RKO (cell line): ENCODE measurements around the gene ZCCHC10.
"Not testable (repeated sequence)": the region's sequence is repeated elsewhere in the genome, so short reads cannot be mapped to it uniquely, and the experiment has no call there.

Experiments
- DNase-seq: peaks from one replicate; pipeline ENCODE4 v3.0.0-alpha.2; 2016; ENCODE audit warnings: low spot score

The ZCCHC10 gene

DNA sequence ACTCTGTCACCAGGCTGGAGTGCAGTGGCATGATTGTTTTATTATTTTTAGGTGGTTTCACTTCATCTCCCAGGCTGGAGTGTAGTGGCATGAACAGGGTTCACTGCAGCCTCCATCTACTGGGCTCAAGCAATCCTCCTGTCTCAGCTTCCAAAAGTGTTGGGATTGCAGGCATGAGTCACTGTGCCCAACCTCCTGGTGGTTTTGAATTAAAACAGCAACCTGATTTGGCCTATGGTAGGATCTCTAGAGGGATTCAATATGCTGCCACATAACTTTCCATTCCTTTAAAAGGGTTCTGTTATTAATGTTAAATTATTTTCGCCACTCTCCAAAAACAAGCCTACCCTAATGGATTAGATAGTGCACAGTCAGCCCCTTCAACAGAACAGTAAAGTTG lies 15.6 kb upstream of the ZCCHC10 start:
- peak; percentile 57 for DNase-seq

DNA sequence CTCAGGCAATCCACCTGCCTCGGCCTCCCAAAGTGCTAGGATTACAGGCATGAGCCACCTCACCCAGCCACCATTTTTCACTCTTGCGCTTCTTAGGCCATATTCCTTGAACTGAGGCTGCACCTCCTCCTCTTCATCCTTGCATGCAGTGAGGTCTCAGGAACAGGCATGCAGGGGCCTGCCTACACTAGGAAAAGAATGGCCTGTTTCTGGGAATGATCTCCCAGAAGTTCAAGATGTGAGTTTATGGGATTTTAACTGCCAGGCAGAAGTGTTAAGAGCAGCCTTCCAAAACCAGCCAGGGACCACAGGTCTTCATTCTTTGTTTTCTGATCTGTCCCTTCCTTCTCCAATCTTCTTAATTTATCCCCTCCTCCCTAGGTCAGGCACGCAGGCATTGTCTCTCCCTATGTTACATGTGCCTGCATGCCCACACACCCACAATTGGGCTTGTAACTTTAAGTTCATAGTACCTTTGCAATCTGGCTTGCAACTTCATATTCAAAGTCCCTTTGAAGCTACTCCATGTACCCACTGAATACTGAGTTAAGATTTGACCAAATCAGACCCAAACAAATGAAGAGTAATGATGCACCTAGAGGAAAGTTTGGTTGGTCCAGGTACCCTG lies 14.9 kb upstream of the ZCCHC10 start:
- no peak for DNase-seq

DNA sequence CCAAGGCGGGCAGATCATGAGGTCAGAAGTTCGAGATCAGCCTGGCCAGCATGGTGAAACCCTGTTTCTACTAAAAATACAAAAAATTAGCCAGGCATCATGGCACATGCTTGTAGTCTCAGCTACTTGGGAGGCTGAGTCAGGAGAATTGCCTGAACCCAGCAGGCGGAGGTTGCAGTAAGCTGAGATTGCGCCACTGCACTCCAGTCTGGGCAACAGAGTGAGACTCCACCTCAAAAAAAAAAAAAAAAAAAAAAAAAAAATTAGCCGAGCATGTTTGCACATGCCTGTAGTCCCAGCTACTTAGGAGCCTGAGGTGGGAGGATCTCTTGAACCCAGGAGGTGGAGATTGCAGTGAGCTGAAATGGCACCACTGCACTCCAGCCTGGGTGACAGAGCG lies 10.3 kb upstream of the ZCCHC10 start:
- not testable (repeated sequence) for DNase-seq

DNA sequence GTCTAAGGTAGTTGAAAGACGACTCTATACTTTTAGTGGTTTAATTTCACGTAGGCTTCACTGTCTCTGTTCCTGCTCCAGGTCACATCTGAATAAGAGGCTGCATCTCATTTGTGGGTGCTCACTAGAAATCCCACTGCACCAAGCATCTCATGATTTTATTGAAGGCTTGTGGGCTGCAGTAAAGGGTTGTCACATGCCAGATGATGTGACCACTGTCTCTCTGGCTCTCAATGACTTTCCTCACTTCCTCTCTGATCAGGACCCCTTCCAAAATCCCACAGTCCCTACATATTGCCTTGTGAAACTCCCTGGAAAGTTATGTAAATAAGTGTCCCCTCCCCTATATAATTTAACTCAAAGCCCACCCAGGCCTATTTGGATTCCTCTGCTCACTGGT lies 8.9 kb upstream of the ZCCHC10 start:
- no peak for DNase-seq

DNA sequence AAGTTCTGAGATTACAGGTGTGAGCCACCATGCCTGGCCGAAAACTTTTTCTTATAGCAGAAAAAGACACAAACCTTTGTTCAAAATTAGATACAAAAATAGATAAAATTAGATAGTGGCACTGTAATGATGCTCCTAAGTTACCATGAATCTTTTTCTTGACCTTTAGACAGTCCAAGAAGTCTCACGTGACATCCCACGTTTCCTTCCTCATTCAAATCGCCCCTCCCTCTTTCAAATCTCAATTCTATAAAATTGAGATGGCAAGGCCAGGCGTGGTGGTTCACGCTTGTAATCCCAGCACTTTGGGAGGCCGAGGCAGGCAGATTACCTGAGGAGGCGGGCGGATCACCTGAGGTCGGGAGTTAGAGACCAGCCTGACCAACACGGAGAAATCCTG lies 7.7 kb upstream of the ZCCHC10 start:
- no peak for DNase-seq

DNA sequence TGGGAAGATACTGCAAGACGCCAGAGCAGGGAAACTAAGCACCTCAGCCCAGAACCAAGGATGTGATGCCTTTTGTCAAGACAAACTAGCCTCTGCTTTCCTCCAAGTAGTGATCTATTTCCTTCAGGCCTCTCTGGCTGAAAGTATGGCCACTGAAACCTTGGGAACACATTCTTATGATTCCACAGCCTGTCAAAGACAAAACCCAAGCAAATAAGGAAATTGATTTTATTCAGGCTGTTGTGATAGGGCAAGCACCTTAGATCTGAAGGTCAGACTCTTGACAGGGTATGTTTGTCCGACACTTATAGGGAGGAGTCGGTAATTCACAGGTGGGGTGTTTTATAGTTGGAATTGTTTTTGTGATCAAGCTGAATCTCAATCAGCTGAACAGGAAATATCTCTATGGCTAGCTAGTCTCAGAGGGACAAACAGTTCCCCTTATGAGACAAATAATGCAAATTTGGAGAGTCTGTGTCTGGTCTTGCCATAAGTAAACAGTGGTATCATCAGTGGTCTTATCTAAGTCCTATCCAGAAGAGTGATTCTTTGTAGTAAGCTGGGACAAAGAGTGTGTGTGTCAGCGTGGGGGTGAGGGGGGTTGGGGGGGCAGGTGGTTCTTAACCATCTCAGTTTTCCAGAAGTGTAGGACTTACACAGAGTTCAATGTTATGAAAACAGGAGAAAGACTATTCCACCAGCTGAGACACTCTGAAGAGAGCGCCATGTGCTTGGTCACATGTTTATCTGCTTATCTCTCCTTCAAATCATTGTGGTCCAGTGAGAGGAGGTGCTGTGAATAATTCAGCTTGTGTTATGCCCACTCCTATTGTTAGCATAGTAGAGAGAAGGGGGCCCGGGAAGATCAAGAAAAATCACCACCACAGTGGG lies 6.7 kb upstream of the ZCCHC10 start:
- DNase-seq = no peak

DNA sequence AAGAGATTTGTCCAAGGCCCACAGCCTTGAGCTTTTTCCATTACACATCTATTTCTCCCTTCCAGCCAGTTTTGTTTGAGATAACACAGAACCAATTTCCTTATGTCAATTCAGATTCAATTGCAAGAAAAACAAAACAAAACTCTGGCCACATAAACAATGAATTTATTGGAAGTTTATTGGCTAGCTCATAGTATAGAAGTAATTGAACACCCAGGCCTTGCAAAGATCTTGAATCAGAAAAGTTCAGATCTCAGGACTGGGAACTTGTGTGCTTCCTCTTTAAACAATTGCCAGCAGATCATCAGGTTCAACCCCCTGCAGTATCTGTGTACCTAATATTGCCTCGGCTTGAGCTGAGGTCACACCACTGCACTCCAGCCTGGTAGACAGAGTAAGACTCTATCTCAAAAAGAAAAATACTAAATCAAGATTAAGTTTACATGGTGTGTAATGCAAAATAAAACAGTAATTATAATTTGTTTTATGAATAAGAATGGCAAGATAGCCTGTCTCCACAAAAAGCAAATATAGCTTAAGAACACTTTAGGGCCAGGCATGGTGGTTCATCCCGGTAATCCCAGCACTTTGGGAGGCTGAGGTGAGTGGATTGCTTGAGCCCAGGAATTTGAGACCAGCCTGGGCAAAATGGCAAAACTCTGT lies 4.1 kb upstream of the ZCCHC10 start:
- DNase-seq = no peak

DNA sequence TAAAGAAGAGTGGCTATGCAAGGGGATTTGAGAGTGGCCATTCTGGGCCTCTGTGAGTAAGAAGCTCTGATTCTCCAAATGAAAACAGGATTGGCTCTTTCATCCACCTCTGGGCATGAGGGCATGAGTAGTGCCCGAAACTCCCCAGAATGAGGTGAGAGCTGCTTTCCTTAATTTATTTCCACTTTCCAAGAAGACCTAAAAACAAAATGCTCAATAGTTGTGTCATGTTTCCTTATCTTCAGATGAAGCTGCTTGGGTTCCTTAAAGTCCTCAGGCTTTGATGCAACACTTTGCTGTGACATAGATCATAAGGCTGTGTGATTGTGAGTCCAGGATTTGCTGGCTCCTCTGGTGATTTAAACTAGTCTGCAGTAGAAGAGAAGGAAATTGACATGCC lies 3.1 kb upstream of the ZCCHC10 start:
- no peak for DNase-seq

DNA sequence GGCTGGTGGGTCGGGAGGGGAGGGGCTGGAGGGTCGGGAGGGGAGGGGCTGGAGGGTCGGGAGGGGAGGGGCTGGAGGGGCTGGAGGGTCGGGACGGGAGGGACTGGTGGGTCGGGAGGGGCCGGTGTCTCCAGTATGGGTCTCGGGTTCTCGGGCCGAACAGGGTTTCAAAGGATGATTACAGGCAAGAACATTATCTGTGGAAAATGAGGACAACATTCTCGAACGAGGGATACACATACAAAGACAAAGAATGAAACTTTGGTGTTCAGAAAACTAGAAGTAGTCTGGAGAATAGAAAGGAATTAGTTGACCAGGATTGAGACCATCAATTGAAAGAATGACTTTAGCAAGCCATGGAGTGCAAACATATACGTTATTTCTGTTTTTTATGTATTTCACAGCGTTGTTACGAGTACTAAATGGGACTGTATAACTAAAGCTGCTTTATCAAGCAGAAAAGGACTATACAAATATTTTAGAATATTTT lies 360 bp upstream of the ZCCHC10 start:
- DNase-seq = no peak

DNA sequence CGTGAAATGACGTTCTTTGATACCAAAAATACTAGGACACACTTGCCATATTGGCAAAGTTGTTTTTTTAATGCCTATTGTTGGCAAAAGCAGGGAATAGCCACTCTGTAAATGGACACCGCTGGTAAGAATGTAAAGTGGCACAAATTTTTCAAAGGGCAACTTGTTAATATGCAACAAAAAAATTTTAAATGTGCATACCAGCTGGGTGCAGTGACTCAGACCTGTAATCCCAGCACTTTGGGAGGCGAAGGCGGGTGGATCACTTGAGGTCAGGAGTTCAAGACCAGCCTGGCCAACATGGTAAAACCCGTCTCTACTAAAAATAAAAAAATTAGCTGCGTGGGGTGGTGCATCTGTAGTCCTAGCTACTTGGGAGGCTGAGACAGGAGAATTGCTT lies 6.9 kb downstream of the ZCCHC10 start:
- DNase-seq = not testable (repeated sequence)

DNA sequence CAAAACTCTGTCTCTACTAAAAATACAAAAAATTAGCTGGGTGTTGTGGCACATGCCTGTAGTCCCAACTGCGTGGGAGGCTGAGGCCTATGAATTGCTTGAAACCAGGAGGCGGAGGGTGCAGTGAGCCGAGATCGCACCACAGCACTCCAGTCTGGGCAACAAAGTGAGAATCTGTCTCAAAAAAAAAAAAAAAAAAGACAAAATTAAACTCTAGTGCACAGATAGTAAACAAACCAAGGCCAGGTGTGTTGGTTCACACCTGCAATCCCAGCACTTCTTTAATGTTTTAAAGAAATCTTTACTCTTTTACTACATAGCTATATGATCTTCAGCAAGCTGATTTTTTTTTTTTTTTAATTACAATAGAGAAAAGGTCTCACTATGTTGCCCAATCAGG lies 8.4 kb downstream of the ZCCHC10 start:
- DNase-seq = no peak

DNA sequence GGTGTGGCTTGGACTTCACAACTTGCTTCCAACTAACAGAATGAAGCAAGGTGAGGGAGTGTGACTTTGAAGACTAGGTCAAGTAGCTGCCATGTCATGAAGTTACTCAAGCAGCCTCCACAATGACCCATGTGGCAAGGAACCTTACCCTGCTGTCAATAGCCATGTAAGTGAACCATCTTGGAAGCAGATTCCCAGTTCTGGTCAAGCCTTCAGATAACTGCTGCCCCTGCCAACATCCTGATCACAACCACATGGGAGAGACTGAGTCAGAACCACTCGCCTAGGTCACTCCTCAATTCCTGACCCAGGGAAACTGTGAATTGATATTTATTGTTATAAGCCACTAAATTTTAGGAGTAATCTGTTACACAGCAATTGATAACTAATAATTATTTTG lies 10.9 kb downstream of the ZCCHC10 start:
- no peak for DNase-seq

DNA sequence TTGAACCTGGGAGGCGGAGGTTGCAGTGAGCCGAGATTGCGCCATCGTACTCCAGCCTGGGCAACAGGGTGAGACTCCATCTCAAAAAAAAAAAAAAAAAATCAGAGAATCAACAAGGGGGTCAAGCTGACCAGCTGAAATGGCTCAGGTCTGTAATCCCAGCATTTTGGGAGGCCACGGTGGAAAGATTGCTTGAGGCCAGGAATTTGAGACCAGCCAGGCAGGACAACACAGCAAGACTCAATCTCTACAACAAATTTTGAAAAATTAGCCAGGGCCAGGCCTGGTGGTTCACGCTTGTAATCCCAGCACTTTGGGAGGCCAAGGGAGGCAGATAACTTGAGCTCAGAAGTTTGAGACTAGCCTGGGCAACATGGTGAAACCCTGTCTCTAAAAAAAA lies 17.9 kb downstream of the ZCCHC10 start:
- DNase-seq = not testable (repeated sequence)

DNA sequence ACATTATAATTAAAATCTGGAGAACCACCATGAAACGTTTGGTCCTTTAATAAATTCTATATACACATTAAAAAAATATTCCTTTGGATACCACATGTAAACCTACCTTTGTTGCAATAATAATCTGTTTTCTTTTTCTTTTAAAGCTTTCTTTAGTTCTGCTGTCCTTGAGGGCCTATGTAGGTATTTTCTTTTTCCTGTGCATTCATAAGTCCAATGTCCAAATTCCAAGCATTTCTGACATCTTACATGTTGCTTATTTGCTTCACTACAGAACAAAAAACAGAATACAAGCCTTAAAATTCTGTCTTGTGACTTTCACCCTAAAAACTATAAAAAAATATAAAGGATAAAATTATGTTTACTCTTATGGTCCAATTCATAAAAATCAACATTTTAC lies 19.7 kb downstream of the ZCCHC10 start:
- no peak for DNase-seq

DNA sequence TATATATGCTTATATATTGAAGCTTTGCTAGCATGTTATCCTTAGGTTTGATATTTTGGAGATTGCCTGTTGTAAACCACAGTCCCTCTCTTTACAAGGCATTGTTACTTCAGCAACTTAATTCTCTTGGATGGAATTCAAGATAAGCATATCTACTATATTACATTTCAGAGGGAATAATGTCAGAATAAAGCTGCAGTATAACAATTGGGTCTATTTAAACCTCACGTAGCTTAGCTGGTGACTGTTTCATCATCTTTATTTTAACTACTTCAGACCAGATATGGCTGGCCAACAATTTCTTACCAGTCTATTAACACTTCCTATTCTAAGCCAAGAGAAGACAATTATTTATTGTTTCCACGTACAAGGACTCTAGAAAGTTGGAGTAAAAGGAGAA lies 27.1 kb downstream of the ZCCHC10 start:
- DNase-seq = no peak

DNA sequence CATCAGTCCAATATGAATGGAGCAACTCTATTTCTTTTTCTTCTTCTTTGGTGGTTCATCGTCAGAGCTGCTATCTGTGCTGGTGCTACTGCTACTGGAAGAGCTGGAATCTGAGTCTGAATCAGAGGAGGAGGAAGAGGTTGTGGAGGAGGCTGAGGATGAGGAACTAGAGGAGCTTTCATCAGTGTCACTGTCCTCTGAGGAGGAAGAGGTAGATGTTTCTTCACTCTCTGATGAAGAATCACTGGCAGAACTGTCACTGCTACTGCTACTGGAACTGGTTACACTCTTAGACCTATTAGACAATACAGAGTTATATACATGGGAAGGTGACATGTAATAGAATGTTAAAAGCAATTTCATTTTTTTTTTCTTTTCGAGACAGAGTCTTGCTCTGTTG lies 27.8 kb downstream of the ZCCHC10 start:
- no peak for DNase-seq

DNA sequence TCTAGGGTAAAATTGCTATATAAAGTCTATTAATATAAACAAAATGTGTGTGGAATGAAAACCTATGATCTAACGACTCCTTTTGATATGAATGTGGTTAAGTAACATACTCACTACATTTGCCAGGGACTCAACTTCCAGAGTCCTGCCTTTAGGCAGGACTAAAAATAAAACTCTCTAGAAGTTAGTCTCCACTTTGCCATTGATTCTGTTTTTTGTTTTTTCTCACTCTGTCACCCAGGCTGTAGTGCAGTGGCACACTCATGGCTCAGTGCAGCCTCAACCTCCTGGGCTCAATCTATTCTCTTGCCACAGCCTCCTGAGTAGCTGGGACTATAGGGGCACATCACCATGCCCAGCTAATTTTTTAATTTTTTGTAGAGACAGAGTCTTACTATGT lies 30.0 kb downstream of the ZCCHC10 start:
- no peak for DNase-seq

DNA sequence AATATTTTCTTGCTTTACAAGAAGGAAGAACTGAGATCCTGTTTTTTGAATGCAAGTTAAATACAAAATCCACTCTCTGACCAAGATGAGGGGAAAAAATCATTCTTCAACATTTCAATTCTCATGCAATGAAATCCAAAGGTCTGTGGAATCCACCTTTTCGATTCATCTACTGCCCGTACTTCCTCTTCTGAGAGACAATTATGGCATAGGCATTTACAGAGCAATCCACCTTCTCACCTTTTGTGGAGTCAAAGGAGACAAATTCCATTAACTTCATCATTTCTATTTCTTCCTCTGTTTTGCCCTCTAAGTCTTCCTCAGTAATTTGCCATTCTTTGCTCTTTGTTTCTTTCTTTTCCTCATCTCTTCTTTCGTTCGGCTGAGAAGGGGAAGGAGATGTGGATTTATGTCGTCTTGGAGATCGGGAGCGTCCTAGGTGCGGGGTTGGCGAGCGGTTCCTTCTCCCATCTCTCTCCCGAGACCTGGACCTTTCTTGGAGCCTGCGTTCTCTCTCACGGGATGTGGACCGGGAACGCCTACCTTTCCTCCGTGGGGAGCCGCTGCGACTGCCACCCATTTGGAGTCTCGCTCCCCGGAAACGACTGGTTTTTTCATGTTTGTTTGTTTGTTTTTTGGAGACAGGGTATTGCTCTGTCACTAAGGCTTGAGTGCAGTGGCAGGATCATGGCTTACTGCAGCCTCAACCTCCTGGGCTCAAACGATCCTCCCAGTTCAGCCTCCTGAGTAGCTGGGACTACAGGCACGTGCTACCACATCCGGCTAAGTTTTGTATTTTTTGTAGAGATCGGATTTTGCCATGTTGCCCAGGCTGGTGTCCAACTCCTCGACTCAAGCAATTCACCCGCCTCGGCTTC lies 38.6 kb downstream of the ZCCHC10 start:
- DNase-seq = no peak

DNA sequence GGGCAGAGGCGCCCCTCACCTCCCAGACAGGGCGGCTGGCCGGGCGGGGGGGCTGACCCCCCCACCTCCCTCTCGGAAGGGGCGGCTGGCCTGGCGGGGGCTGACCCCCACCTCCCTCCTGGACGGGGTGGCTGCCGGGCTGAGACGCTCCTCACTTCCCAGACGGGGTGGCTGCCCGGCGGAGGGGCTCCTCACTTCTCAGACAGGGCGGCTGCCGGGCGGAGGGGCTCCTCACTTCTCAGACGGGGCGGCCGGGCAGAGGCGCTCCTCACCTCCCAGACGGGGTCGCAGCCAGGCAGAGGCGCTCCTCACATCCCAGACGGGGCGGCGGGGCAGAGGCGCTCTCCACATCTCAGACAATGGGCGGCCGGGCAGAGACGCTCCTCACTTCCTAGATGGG lies 43.4 kb downstream of the ZCCHC10 start:
- not testable (repeated sequence) for DNase-seq

DNA sequence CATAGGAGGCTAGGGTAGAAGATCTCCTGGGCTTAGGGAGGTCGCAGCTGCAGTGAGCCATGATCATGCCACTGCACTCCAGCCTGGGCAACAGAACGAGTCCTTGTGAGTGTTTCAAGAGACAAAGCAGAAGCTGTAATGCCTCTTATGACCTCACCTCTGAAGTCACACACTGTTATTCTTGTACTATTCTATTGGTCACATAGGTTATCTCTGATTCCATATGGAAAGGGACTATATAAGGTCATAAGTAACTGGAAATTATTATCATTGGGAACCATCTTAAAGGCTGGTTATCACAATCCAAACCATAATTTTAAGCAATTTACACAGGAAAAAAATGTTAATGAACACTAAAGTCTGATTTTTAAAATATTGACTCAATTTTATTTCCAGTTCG lies 45.1 kb downstream of the ZCCHC10 start:
- no peak for DNase-seq

DNA sequence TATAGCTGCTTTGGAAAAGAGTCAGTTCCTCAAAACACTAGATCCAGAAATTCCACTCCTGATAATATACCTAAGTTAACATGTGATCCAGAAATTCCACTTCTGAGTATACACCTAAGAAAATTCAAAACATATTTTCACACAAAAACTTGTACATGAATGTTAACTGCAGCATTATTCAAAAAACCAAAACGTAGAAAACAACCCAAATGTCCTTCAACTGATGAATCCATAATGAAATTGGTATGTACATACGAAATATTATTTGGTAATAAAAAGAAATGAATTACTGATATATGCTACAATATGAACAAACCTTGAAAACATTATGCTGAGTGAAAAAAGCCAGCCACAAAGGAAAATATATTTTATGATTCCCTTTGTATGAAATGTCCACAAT lies 46.4 kb downstream of the ZCCHC10 start:
- DNase-seq = no peak

DNA sequence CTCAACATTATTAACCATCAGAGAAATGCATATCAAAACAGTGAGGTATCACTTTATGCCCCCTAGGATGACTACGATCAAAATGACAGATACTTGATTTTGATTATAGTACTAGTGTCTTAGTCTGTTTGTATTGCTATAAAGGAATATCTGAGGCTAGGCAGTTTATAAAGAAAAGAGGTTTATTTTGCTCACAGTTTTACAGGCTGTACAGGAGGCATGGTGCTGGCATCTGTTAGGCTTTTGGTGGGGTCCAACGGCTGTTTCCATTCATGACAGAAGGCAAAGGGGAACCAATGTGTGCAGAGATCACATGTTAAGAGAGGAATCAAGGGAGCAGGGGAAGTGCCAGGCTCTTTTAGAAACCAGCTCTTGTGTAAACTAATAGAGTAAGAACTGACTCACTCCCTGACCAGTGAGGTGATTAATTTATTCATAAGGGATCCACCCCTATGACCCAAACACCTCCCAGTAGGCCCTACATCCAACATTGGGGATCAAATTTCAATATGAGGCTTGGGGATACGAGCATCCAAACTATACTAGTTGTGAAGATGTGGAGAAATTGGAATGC lies 46.9 kb downstream of the ZCCHC10 start:
- peak; percentile 80 for DNase-seq
